ENCODE results near the gene KLF16. TPM values are rescaled to one million over a fixed set of nuclear protein-coding genes. Genes with fewer than 3 reads are reported as not detected.

The KLF16 gene
- total RNA-seq = 3.2 and 3.5 TPM in 2 replicates

GRCh38 chr19:1863328-1863637 lies at the start of gene KLF16:
KLF16 (minus strand) TSS chr19:1863579; CDS start chr19:1863497, 82 bp downstream.

GRCh38 chr19:1905110-1905862 lies 41.9 kb upstream of the KLF16 start, which contains the start of the genes ADAT3 and SCAMP4:
ADAT3 (plus strand) TSS chr19:1905399; CDS start chr19:1912048, 6,649 bp downstream.
SCAMP4 (plus strand) TSS chr19:1905399; CDS start chr19:1915020, 9,621 bp downstream.

DNA sequence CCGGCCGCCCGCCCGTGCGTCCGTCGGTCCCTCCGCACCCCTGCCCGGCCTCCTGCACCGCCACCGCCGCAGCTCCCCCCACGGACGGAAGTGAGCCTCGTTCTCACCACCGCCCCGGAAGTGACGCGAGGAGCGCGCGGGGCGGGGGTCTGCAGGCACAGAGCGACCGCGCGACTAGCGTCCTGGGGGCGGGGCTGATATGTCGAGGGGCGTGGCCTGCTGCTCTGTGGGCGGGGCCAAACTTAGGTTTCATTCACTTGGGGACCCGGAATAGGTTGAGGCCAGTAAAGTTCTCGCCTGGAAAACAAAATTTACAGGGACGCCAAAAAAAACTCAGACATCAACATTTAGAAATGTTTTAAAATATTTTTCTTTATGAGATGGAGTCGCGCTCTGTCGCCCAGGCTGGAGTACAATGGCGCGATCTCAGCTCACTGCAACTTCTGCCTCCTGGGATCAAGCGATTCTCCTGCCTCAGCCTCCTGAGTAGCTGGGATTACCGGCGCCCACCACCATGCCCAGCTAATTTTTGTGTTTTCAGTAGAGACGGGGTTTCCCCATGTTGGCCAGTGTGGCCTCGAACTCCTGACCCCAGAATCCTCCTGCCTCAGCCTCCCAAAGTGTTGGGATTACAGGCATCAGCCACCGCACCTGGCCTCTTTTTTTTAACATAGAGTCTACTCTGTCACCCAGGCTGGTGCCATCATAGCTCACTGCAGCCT lies 22.2 kb upstream of the KLF16 start, which contains the start of gene ABHD17A:
Gene ABHD17A (minus strand): TSS at position 99 of the 722 bp plus-strand sequence. CDS start 3,930 bp downstream, outside the sequence.

GRCh38 chr19:1848399-1849131 lies 14.8 kb downstream of the KLF16 start, which contains the start of gene REXO1:
REXO1 (minus strand) TSS chr19:1848483; CDS start chr19:1848358, 125 bp downstream.

DNA sequence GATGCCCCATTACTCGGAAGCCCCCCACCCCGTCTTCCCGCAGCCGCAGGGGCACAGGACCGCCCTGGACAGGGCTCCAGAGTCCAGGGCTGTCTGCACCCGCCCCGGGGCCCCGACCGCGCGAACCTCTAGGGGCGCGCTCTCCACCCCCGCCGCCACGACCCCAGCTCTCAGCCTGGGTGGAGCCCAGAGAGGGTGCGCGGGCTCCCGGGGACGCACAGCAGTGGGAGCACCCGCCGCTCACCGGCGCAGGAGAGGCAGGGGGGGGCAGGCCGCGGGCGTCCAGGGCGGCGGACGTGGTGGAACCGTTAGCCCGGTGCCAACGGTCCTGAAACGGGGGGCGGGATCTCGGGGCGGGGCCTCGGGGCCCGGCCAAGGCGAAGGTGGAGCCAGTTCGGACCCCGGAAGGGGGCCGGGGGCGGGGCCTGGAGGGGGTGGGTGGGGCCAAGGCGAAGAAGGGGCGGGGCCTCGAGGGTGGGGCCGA lies 51.4 kb downstream of the KLF16 start, which contains the start of gene ATP8B3:
Gene ATP8B3 (minus strand): TSS at position 335 of the 484 bp plus-strand sequence. CDS start 540 bp downstream, outside the sequence.

Other genes with a start within 250 kb of the KLF16 start
- 34.3 and 41.2 TPM in 2 replicates for gene TCF3, start 211.0 kb downstream of the KLF16 start, total RNA-seq
- gene ONECUT3, start 110.1 kb downstream of the KLF16 start, total RNA-seq = not detected in 2 replicates
- gene ATP8B3, start 51.3 kb downstream of the KLF16 start, total RNA-seq = 1.6 and 2.7 TPM in 2 replicates
- gene REXO1, start 15.1 kb downstream of the KLF16 start, total RNA-seq = 4.6 and 6.7 TPM in 2 replicates
- gene ABHD17A, start 21.9 kb upstream of the KLF16 start, total RNA-seq = 83.9 and 92.3 TPM in 2 replicates
- gene ADAT3, start 41.8 kb upstream of the KLF16 start, total RNA-seq = 1.5 and 1.7 TPM in 2 replicates
- gene SCAMP4, start 41.8 kb upstream of the KLF16 start, total RNA-seq = 22.3 and 25.5 TPM in 2 replicates
- 51.7 and 55.2 TPM in 2 replicates for gene CSNK1G2, start 77.6 kb upstream of the KLF16 start, total RNA-seq
- 31.4 and 42.0 TPM in 2 replicates for gene BTBD2, start 152.1 kb upstream of the KLF16 start, total RNA-seq
- 39.2 and 41.1 TPM in 2 replicates for gene MKNK2, start 187.7 kb upstream of the KLF16 start, total RNA-seq
- 14.5 and 16.8 TPM in 2 replicates for gene MOB3A, start 232.7 kb upstream of the KLF16 start, total RNA-seq
- gene IZUMO4, start 233.3 kb upstream of the KLF16 start, total RNA-seq = 1.4 and 1.6 TPM in 2 replicates